HCT116 (cell line): ENCODE data around the gene FKBP6. TPM values are rescaled to one million over a fixed set of nuclear protein-coding genes. Genes with fewer than 3 reads are reported as not detected.

Source experiments
- ATAC-seq: fragments of 200-7000 bp; cut with Tn5 transposase; 2 replicates; pipeline ENCODE4 v1.9.1; 2020; ENCODE audit warnings: mild to moderate bottlenecking, moderate library complexity
- BruUV-seq: library from RNA; stranded (reverse); fragments of 400-500 nt; replicated peaks from 2 replicates; lab custom pipeline; 2021; lab: Mats Ljungman, UMichigan
- CTCF ChIA-PET: fragments of 300-600 bp; sonication (Branson Sonifier 250); formaldehyde crosslinking; loops from one replicate; lab custom pipeline; 2021; ENCODE audit warnings: antibody characterized with exemption; lab: Charles Lee
- POLR2A ChIA-PET: fragments of 300-600, 350-600 bp; sonication (Branson Sonifier 250); formaldehyde crosslinking; loops from one replicate; lab custom pipeline; 2021; ENCODE audit warnings: antibody characterized with exemption; lab: Charles Lee
- RAD21 ChIA-PET, 2 experiments: fragments of 300-600 bp; sonication (Branson Sonifier 250); formaldehyde crosslinking; loops; one replicate each; lab custom pipeline; 2023; ENCODE audit warnings: low total read pairs in 2 of 2; ENCODE audit not compliant: uncharacterized antibody in 2 of 2, unreplicated experiment in 2 of 2, low non-redundant PET in 1 of 2; lab: Charles Lee
- DNase-seq: peaks from one replicate; pipeline ENCODE4 v3.0.0-alpha.2; 2010; ENCODE audit warnings: low read depth, low spot score
- H2AFZ ChIP-seq: fragments of 200-600 bp; shearing (Covaris generic), sonication (generic); 2 replicates; pipeline ENCODE4 v1.6.1; 2017; ENCODE audit warnings: low read depth, mixed run types, mixed read lengths, antibody characterized with exemption, low read length; ENCODE audit not compliant: poor library complexity, severe bottlenecking
- H3K27ac ChIP-seq: 2 replicates; pipeline ENCODE4 v1.5.1; 2012; ENCODE audit warnings: low read depth, low read length
- H3K27me3 ChIP-seq: fragments of 200-600 bp; sonication (generic); 2 replicates; pipeline ENCODE4 v1.6.1; 2016; ENCODE audit warnings: mixed run types, low read length, mixed read lengths; ENCODE audit not compliant: insufficient read depth
- H3K36me3 ChIP-seq, 2 experiments: fragments of 200-500 bp in 1 of 2; fragments of 200-600 bp in 1 of 2; sonication (Bioruptor generic) in 1 of 2; sonication (generic) in 1 of 2; 2 replicates each; pipeline versions ENCODE4 v1.5.1 to v1.6.1; 2014 to 2016; ENCODE audit warnings: low read length in 2 of 2, inconsistent platforms in 1 of 2, mixed read lengths in 1 of 2, mixed run types in 1 of 2; ENCODE audit not compliant: insufficient read depth in 2 of 2, control insufficient read depth in 1 of 2
- H3K4me1 ChIP-seq, 2 experiments: fragments of 200-600 bp in 1 of 2; sonication (generic) in 1 of 2; 2 replicates each; pipeline versions ENCODE4 v1.5.1 to v1.6.1; 2012 to 2017; ENCODE audit warnings: low read length in 2 of 2, inconsistent platforms in 1 of 2, mild to moderate bottlenecking in 1 of 2, mixed read lengths in 1 of 2, mixed run types in 1 of 2, moderate library complexity in 1 of 2; ENCODE audit not compliant: insufficient read depth in 2 of 2, control insufficient read depth in 1 of 2
- H3K4me2 ChIP-seq: fragments of 200-600 bp; sonication (generic); 2 replicates; pipeline ENCODE4 v1.6.1; 2017; ENCODE audit warnings: mixed run types, low read length, mixed read lengths
- H3K4me3 ChIP-seq, 2 experiments: fragments of 200-600 bp in 1 of 2; sonication (generic) in 1 of 2; replicated peaks in 1 of 2; 2 replicates each; pipeline ENCODE4 v1.5.1; 2011 to 2016; ENCODE audit warnings: low read length in 2 of 2, control low read depth in 1 of 2, low read depth in 1 of 2, mild to moderate bottlenecking in 1 of 2, mixed read lengths in 1 of 2, mixed run types in 1 of 2
- H3K79me2 ChIP-seq: fragments of 200-600 bp; sonication (generic); 2 replicates; pipeline ENCODE4 v1.6.1; 2017; ENCODE audit warnings: mild to moderate bottlenecking, mixed run types, low read length, moderate library complexity, mixed read lengths; ENCODE audit not compliant: insufficient read depth
- H3K9ac ChIP-seq: fragments of 200-600 bp; sonication (generic); 2 replicates; pipeline ENCODE4 v1.6.1; 2016; ENCODE audit warnings: low read length, mixed read lengths
- H3K9me2 ChIP-seq: fragments of 200-600 bp; sonication (generic), shearing (Covaris generic); 2 replicates; pipeline ENCODE4 v1.6.1; 2017; ENCODE audit warnings: mixed run types, mild to moderate bottlenecking, moderate library complexity; ENCODE audit not compliant: insufficient read depth
- H3K9me3 ChIP-seq, 2 experiments: fragments of 200-500 bp in 1 of 2; fragments of 200-600 bp in 1 of 2; sonication (Bioruptor generic) in 1 of 2; sonication (generic) in 1 of 2; 2 replicates each; pipeline ENCODE4 v1.6.1; 2014 to 2017; ENCODE audit warnings: low read length in 2 of 2, mixed read lengths in 2 of 2, inconsistent platforms in 1 of 2, low read depth in 1 of 2, mild to moderate bottlenecking in 1 of 2, mixed run types in 1 of 2, moderate library complexity in 1 of 2; ENCODE audit not compliant: control insufficient read depth in 1 of 2, insufficient read depth in 1 of 2
- H4K20me1 ChIP-seq: fragments of 200-600 bp; sonication (generic), shearing (Covaris generic); 2 replicates; pipeline ENCODE4 v1.6.1; 2017; ENCODE audit warnings: mixed run types, mild to moderate bottlenecking, moderate library complexity; ENCODE audit not compliant: insufficient read depth
- SIN3A ChIP-seq: IDR thresholded peaks from 2 replicates; pipeline ENCODE4 v1.6.1; 2012; ENCODE audit warnings: low read depth
- YY1 ChIP-seq: IDR thresholded peaks from 2 replicates; pipeline ENCODE4 v1.6.1; 2011; ENCODE audit warnings: low read length, low read depth, moderate library complexity, mild to moderate bottlenecking; ENCODE audit not compliant: insufficient replicate concordance; ENCODE audit errors: extremely low read depth
- intact Hi-C: fragments of 100-400 bp; cut with micrococcal nuclease; formaldehyde crosslinking; loops from 2 replicates; pipeline ENCODE4 v1.10.0; 2022
- total RNA-seq: library from RNA; stranded (reverse); gene quantifications from one replicate; pipeline ENCODE4 v1.2.1, GENCODE V29; 2021; ENCODE audit not compliant: unreplicated experiment
- TF ChIP-seq, protein P1 (sequence below): IDR thresholded peaks from 2 replicates; pipeline ENCODE4 v1.6.1; 2012; ENCODE audit warnings: low read depth

FKBP6 gene
- total RNA-seq, 1 experiment from 2014 or later, result not detected

DNA sequence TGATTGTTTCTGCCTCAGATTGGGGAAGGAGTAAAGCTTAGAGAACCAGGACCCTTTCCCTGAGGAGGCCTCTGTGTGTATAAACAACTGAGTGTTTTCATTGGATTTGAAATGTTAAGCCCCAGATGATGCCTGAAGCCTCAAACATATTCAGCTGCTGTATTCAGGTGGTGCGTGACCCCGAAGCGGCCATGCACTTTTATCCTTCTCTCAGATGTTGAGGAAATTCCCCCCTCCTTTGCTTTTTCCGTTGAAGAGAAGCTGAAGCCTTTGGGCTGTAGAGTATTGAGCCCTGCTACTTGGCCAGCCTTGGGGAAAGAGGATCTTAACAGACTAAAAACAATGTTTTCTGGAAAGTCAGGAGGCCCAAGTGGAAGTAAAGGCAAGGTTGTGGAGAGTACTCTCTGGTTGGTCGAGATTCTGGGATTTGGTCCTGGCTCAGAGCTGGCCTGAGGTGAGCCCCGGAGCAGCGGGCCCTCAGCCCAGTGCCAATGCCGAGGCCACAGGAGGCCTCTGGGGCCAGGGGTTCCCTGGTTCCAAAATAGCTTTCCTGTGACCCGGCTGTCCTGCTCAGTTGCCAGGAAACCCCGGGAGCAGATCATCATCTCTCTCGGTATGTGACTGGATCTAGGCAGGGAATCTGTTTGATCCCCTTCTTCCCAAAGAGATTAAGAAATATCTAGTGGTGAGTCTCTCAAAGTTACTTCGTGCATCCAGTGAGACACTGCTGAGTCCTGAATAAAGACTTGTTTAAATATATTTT lies 22.5 kb downstream of the FKBP6 start:
- Histone ChIP-seq H3K27me3 (no peaks in the 10 kb centered on the region), H3K4me2 (no peak overlapping the region), H4K20me1 (no peaks in the 10 kb centered on the region), H3K79me2 (no peaks in the 10 kb centered on the region), H3K4me1 (peaks cover 0 to 3% of the 10 kb centered on the region in 2 experiments; a peak in 1 of 4 replicates), H3K4me3 (no peak overlapping the region), H3K27ac (no peak overlapping the region), H3K9me3 (no peaks in the 10 kb centered on the region), H2AFZ (no peak overlapping the region), H3K9ac (no peak overlapping the region), H3K36me3 (no peaks in the 10 kb centered on the region), H3K9me2 (no peaks in the 10 kb centered on the region)
- intact Hi-C loops, result no loop called here
- DNase-seq (no peak), ATAC-seq (no peak)
- CTCF ChIA-PET, result interaction anchor here (1.0 kb wide), 1 partner anchor 8 kb away, joined by 5 read pairs; no protein-coding TSS in a partner anchor
- BruUV-seq, result no TSS peak
- RAD21 ChIA-PET, result no interaction called here
- POLR2A ChIA-PET, result no interaction called here
- TF ChIP-seq SIN3A (no peak), YY1 (no peak)
- TF ChIP-seq, protein P1, sequence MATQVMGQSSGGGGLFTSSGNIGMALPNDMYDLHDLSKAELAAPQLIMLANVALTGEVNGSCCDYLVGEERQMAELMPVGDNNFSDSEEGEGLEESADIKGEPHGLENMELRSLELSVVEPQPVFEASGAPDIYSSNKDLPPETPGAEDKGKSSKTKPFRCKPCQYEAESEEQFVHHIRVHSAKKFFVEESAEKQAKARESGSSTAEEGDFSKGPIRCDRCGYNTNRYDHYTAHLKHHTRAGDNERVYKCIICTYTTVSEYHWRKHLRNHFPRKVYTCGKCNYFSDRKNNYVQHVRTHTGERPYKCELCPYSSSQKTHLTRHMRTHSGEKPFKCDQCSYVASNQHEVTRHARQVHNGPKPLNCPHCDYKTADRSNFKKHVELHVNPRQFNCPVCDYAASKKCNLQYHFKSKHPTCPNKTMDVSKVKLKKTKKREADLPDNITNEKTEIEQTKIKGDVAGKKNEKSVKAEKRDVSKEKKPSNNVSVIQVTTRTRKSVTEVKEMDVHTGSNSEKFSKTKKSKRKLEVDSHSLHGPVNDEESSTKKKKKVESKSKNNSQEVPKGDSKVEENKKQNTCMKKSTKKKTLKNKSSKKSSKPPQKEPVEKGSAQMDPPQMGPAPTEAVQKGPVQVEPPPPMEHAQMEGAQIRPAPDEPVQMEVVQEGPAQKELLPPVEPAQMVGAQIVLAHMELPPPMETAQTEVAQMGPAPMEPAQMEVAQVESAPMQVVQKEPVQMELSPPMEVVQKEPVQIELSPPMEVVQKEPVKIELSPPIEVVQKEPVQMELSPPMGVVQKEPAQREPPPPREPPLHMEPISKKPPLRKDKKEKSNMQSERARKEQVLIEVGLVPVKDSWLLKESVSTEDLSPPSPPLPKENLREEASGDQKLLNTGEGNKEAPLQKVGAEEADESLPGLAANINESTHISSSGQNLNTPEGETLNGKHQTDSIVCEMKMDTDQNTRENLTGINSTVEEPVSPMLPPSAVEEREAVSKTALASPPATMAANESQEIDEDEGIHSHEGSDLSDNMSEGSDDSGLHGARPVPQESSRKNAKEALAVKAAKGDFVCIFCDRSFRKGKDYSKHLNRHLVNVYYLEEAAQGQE, result no peak
